DND-41 (cell line): ENCODE measurements around the gene MLX.

Experiments
- ATAC-seq: fragments of 200-7000 bp; cut with Tn5 transposase; 3 replicates; pipeline ENCODE4 v1.9.1; 2021; ENCODE audit warnings: low read depth; ENCODE audit not compliant: insufficient read depth
- DNase-seq: peaks from one replicate; pipeline ENCODE4 v3.0.0-alpha.2; 2020
- H2AFZ ChIP-seq: 2 replicates; pipeline ENCODE4 v1.6.0; 2012; ENCODE audit warnings: low read depth, low read length
- H3K27ac ChIP-seq: 2 replicates; pipeline ENCODE4 v1.5.1; 2012; ENCODE audit warnings: low read length, inconsistent platforms
- H3K27me3 ChIP-seq: fragments of 200-600 bp; sonication (generic); 2 replicates; pipeline ENCODE4 v1.6.0; 2012; ENCODE audit warnings: low read length, mild to moderate bottlenecking, inconsistent platforms; ENCODE audit not compliant: insufficient read depth, poor library complexity
- H3K36me3 ChIP-seq: 2 replicates; pipeline ENCODE4 v1.5.1; 2012; ENCODE audit warnings: low read length, inconsistent platforms; ENCODE audit not compliant: insufficient read depth
- H3K4me1 ChIP-seq: 2 replicates; pipeline ENCODE4 v1.5.1; 2012; ENCODE audit warnings: mild to moderate bottlenecking, low read length; ENCODE audit not compliant: insufficient read depth
- H3K4me2 ChIP-seq: 2 replicates; pipeline ENCODE4 v1.6.0; 2012; ENCODE audit warnings: mild to moderate bottlenecking, moderate library complexity, low read length, inconsistent platforms; ENCODE audit not compliant: insufficient read depth
- H3K4me3 ChIP-seq, 2 experiments: fragments of 200-600 bp in 1 of 2; shearing (Covaris generic) in 1 of 2; 2 replicates each; pipeline ENCODE4 v1.5.1; 2012 to 2016; ENCODE audit warnings: inconsistent platforms in 2 of 2, low read length in 2 of 2, mild to moderate bottlenecking in 2 of 2, low read depth in 1 of 2, moderate library complexity in 1 of 2
- H3K79me2 ChIP-seq: 2 replicates; pipeline ENCODE4 v1.6.0; 2012; ENCODE audit warnings: low read length, inconsistent platforms; ENCODE audit not compliant: insufficient read depth
- H3K9ac ChIP-seq: 2 replicates; pipeline ENCODE4 v1.6.0; 2012; ENCODE audit warnings: low read depth, mild to moderate bottlenecking, inconsistent platforms, low read length, moderate library complexity
- H3K9me3 ChIP-seq: 2 replicates; pipeline ENCODE4 v1.5.1; 2012; ENCODE audit warnings: low read length, moderate library complexity, mild to moderate bottlenecking, inconsistent platforms; ENCODE audit not compliant: insufficient read depth, severe bottlenecking
- H4K20me1 ChIP-seq: 2 replicates; pipeline ENCODE4 v1.6.0; 2012; ENCODE audit warnings: low read length; ENCODE audit not compliant: insufficient read depth
- CTCF ChIP-seq: IDR thresholded peaks from 2 replicates; pipeline ENCODE4 v1.5.1; 2012; ENCODE audit warnings: borderline replicate concordance, low read length, moderate library complexity, mild to moderate bottlenecking; ENCODE audit not compliant: poor library complexity, severe bottlenecking; ENCODE audit errors: extremely low read depth
- EZH2 ChIP-seq: IDR thresholded peaks from 3 replicates; pipeline ENCODE4 v1.6.1; 2012; ENCODE audit warnings: borderline replicate concordance, low read depth, mild to moderate bottlenecking, moderate library complexity, low read length, inconsistent platforms; ENCODE audit not compliant: severe bottlenecking

The MLX gene

DNA sequence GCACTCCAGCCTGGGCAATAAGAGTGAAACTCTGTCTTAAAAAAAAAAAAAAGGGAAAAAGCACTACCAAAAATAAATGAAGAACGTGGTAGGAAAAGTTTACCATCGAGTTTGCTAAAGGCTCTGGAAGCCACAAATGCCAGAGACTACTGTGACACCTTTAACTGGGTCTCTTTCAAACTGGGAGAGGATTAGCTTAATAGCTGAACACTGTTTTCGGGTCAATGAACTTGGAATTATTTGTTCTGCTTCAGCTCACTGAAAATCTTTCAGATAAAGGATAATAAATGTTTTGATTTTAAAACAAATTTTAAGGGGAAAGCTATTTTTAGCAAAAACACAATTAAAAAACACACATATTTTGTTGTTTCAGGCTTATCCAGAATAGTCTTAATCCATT, 40.9 kb downstream of the MLX start:
- Histone ChIP-seq H3K9me3 (no peaks in the 10 kb centered on the region), H3K4me1 (peaks cover 35% of the 10 kb centered on the region), H3K27me3 (no peaks in the 10 kb centered on the region), H3K27ac (peak overlapping the region; percentile 87; the same call in 1 of the 2 replicates), H4K20me1 (peaks cover 18% of the 10 kb centered on the region), H2AFZ (no peak overlapping the region), H3K9ac (peak overlapping the region; percentile 76), H3K79me2 (peaks cover 74% of the 10 kb centered on the region), H3K36me3 (peaks cover 33% of the 10 kb centered on the region), H3K4me2 (peak overlapping the region; percentile 71), H3K4me3 (peak overlapping the region; percentile 75 to 89; a peak in 3 of 4 replicates)
- ATAC-seq: no peak
- no peak for DNase-seq
- TF ChIP-seq EZH2 (no peak), CTCF (no peak)

GRCh38 chr17:42608305-42609181, 41.6 kb downstream of the MLX start:
- Histone ChIP-seq H3K9ac (peak overlapping the region; percentile 76), H3K9me3 (no peaks in the 10 kb centered on the region), H2AFZ (peak overlapping the region; percentile 79), H3K27ac (peak overlapping the region; percentile 87), H3K36me3 (peaks cover 33% of the 10 kb centered on the region), H3K79me2 (peaks cover 66% of the 10 kb centered on the region), H3K4me2 (peak overlapping the region; percentile 71), H3K27me3 (no peaks in the 10 kb centered on the region), H3K4me1 (peaks cover 35% of the 10 kb centered on the region), H4K20me1 (peaks cover 13% of the 10 kb centered on the region), H3K4me3 (peak overlapping the region; percentile 75 to 89)
- no peak for TF ChIP-seq CTCF
- no peak for TF ChIP-seq EZH2
- DNase-seq (peak; percentile 31), ATAC-seq (peak; percentile 58)

DNA sequence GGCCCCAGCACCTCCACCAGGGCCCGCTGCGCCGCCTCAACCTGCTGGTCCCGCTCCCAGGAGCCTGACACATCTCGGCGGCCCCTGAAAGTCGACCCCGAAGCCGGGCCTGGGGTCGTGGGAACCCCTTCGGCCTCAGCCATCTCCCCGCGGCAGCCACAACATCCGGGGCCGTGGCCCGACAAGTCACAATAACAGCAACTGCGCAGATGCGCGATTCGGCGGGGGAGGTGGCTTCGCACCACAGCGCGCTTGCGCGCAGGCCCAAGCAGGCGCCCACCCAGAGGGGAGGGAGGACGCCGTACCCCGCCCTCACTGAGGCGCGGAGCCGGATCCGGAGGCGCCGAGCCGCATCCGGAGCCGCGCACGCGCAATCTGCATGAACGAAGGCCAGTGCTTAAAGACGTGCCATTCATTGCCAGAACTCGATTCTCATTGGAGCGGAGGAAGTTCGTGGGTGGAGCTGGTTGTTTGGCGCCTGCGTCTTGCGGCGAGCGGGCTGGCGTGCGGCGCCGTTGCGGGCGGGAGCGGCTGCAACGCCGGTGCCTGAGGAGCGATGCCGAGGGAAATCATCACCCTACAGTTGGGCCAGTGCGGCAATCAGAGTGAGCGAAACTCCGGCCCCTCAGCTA, 42.4 kb downstream of the MLX start, which contains the start of the genes RETREG3 and TUBG1:
TSS of gene RETREG3 (minus strand) at position 193 of the 632 bp plus-strand sequence. CDS start at position 143, 50 bp downstream.
TSS of gene TUBG1 (plus strand) at position 502 of the 632 bp plus-strand sequence. CDS start at position 557, 55 bp downstream.
- Histone ChIP-seq H3K27ac (peak within 1 kb of the TSS; percentile 87), H2AFZ (peak within 1 kb of the TSS; percentile 81), H3K4me1 (peaks cover 35% of the 10 kb centered on the region), H3K27me3 (no peaks in the 10 kb centered on the region), H3K4me3 (peak within 1 kb of the TSS; percentile 75 to 89), H3K36me3 (peaks cover 38% of the 10 kb centered on the region), H3K79me2 (peaks cover 60% of the 10 kb centered on the region), H3K9me3 (no peaks in the 10 kb centered on the region), H3K4me2 (peak within 1 kb of the TSS; percentile 71), H3K9ac (peak within 1 kb of the TSS; percentile 76), H4K20me1 (peaks cover 13% of the 10 kb centered on the region)
- ATAC-seq: peak; percentile 91
- TF ChIP-seq EZH2 (no peak), CTCF (peak; percentile 47)
- DNase-seq: peak; percentile 99
